ENCODE results near the gene BAZ1A. TPM values are rescaled to one million over a fixed set of nuclear protein-coding genes. Genes with fewer than 3 reads are reported as not detected.

The BAZ1A gene
- total and polyA plus RNA-seq, 2 experiments from 2014 or later: 24.2 to 26.8 TPM

GRCh38 chr14:34888186-34888585 is 13.0 kb upstream of the BAZ1A start:
- Histone ChIP-seq H3K27me3 (ENCODE audit: insufficient read depth) (no peaks in the 10 kb centered on the region), H3K36me3 (ENCODE audit: insufficient read depth) (no peaks in the 10 kb centered on the region), H4K20me1 (replicated peaks; ENCODE audit: insufficient read depth) (no peaks in the 10 kb centered on the region), H2AFZ (no peak overlapping the region), H3F3A (replicated peaks; ENCODE audit: low read depth) (no peaks in the 10 kb centered on the region), H3K9me2 (ENCODE audit: insufficient read depth) (no peaks in the 10 kb centered on the region), H3K4me1 (ENCODE audit: insufficient read depth) (peaks cover 8% of the 10 kb centered on the region), H3K4me3 (no peak overlapping the region), H3K79me2 (replicated peaks; ENCODE audit: insufficient read depth) (no peaks in the 10 kb centered on the region), H3K4me2 (no peak overlapping the region), H3K27ac (ENCODE audit: low read depth) (no peak overlapping the region)
- ATAC-seq: no peak
- no peaks in the 10 kb centered on the region for H3K9me3 Mint-ChIP-seq
- no peaks in the 10 kb centered on the region for H3K36me3 Mint-ChIP-seq (ENCODE audit: low read depth)
- no peak overlapping the region for H3K4me3 Mint-ChIP-seq
- peaks cover 2% of the 10 kb centered on the region for H3K27me3 Mint-ChIP-seq (ENCODE audit: insufficient read depth, low read depth, poor library complexity)
- no peaks in the 10 kb centered on the region for H3K4me1 Mint-ChIP-seq
- H3K27ac Mint-ChIP-seq: no peak overlapping the region
- no peak for DNase-seq (ENCODE audit: low spot score)
- TF ChIP-seq NANOG (IDR thresholded peaks at IDR 0.05; ENCODE audit: borderline replicate concordance) (no peak), ZNF462 (CRISPR knock-in tag; IDR thresholded peaks at IDR 0.05) (no peak), CTCF (conservative IDR thresholded peaks at IDR 0.05; ENCODE audit: low read depth in 2 of 2) (no peak), POLR2AphosphoS5 (IDR thresholded peaks at IDR 0.05; ENCODE audit: low read depth) (no peak), CREB1 (CRISPR knock-in tag; IDR thresholded peaks at IDR 0.05; ENCODE audit: low read depth) (no peak), ETS1 (IDR thresholded peaks at IDR 0.05) (no peak)
